Progenitor cell of endocrine pancreas (in vitro differentiated cells): ENCODE measurements around the gene KLF7. TPM values are rescaled to one million over a fixed set of nuclear protein-coding genes. Genes with fewer than 3 reads are reported as not detected.

ENCODE experiments used
- DNase-seq: peaks from one replicate; pipeline ENCODE4 v3.0.0; 2021; ENCODE audit warnings: low spot score; ENCODE audit not compliant: unreplicated experiment
- H3K27ac Mint-ChIP-seq: 2 replicates; pipeline ENCODE4 v1.8.0; 2021; ENCODE audit warnings: mild to moderate bottlenecking, moderate library complexity, mixed read lengths
- H3K27me3 Mint-ChIP-seq: 2 replicates; pipeline ENCODE4 v1.8.0; 2021; ENCODE audit warnings: mixed read lengths
- H3K36me3 Mint-ChIP-seq: 2 replicates; pipeline ENCODE4 v1.8.0; 2022; ENCODE audit warnings: mixed read lengths; ENCODE audit not compliant: insufficient read depth
- H3K4me1 Mint-ChIP-seq: 2 replicates; pipeline ENCODE4 v1.8.0; 2021; ENCODE audit warnings: low read depth, mixed read lengths
- H3K4me3 Mint-ChIP-seq: 2 replicates; pipeline ENCODE4 v1.8.0; 2021; ENCODE audit warnings: low read depth, mild to moderate bottlenecking, moderate library complexity, mixed read lengths
- H3K9me3 Mint-ChIP-seq: 2 replicates; pipeline ENCODE4 v1.8.0; 2021; ENCODE audit warnings: low read depth, mixed read lengths
- CTCF ChIP-seq: fragments of 200-600 bp; sonication (generic); IDR thresholded peaks from one replicate; pipeline ENCODE4 v1.5.0; 2021; ENCODE audit warnings: antibody characterized with exemption, mild to moderate bottlenecking; ENCODE audit not compliant: unreplicated experiment
- total RNA-seq: library from RNA; stranded (reverse); gene quantifications from 2 replicates; pipeline ENCODE4 v1.2.1, GENCODE V29; 2021

The KLF7 gene
- total RNA-seq, 1 donor from 2014 or later = 26.6 TPM

- H3K4me1 Mint-ChIP-seq = peaks cover 26% of the 10 kb centered on the region
These were observed 21.5 kb downstream of the KLF7 start for GRCh38 chr2:207144173-207144785.

DNA sequence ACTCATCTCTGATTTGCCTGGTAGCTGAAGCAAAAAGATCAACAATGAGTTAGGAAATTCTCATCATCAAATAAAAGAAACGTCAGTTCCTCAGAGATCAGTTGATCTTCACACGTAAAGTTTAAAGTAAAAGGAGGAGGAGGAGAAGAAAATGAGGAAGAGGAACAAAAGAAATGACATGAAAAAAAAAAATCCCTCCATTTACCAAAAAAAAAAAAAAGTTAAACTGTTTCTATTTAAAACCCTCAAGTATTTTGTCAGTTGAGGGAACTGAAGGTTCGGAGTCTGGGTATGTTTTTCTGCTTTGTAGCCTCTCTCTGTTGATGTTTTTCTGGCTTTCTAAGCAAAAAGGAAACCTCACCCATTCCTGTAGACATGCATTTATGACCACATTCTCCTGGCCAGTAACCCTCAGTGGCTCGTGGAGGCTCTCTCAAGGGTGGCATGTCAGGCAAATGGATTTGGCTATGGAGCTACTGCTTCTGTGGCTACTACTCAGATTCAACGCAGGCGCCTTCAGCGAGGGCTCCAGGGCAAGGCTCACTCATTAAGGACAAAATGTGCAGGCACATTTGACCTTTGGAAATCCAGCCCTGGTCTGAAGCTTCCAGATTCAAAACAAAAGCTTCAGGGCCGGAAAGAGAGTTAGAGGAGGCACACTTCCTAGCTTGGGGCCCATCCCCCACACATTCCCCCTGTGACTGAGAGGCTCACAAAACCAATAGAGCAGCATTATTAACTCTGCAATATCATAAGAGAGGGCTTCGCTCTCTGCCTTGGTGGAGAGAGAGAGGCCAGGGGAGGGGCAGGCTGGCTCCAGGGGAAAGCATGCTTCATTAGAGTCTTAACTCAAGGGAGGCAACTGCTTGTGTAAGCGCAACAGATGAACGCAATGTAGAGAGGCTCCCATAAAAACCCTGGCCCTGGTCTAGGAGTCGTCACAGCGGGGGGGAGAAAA lies 22.3 kb downstream of the KLF7 start:
- peak overlapping the region; percentile 79 for H3K27ac Mint-ChIP-seq
- DNase-seq = no peak
- peaks cover 7% of the 10 kb centered on the region for H3K36me3 Mint-ChIP-seq
- no peaks in the 10 kb centered on the region for H3K9me3 Mint-ChIP-seq
- peaks cover 26% of the 10 kb centered on the region for H3K4me1 Mint-ChIP-seq
- TF ChIP-seq CTCF = no peak
- no peak overlapping the region for H3K4me3 Mint-ChIP-seq
- no peaks in the 10 kb centered on the region for H3K27me3 Mint-ChIP-seq

More at GRCh38 chr2:207144173-207144785, 21.5 kb downstream of the KLF7 start:
- Mint-ChIP-seq H3K9me3 (no peaks in the 10 kb centered on the region), H3K27ac (peak overlapping the region; percentile 23), H3K36me3 (peaks cover 7% of the 10 kb centered on the region), H3K4me3 (no peak overlapping the region), H3K27me3 (no peaks in the 10 kb centered on the region)
- DNase-seq = no peak
- TF ChIP-seq CTCF = no peak

DNA sequence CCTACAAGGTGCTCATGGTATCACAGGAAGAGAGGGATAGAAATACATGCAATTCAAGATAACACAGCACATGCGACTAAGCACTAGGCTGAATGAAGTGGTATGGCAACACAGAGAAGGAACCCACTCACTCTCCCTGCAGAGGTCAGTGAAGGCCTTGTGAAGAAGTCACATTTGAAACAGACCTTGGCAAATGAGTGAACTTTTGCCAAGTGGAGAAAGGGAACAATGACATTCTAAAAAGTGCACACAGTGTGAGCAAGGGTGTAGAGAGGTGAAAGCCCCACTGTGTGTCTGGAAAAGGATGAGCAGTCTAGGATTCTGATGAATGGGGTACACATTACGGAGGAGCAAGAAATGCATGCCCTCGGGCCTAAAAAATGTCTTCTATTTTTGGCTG lies 23.3 kb downstream of the KLF7 start:
- H3K9me3 Mint-ChIP-seq = no peaks in the 10 kb centered on the region
- TF ChIP-seq CTCF = no peak
- no peaks in the 10 kb centered on the region for H3K27me3 Mint-ChIP-seq
- H3K4me1 Mint-ChIP-seq = peaks cover 26% of the 10 kb centered on the region
- H3K36me3 Mint-ChIP-seq = peaks cover 7% of the 10 kb centered on the region
- H3K27ac Mint-ChIP-seq = peak overlapping the region; percentile 2
- no peak for DNase-seq
- no peak overlapping the region for H3K4me3 Mint-ChIP-seq

DNA sequence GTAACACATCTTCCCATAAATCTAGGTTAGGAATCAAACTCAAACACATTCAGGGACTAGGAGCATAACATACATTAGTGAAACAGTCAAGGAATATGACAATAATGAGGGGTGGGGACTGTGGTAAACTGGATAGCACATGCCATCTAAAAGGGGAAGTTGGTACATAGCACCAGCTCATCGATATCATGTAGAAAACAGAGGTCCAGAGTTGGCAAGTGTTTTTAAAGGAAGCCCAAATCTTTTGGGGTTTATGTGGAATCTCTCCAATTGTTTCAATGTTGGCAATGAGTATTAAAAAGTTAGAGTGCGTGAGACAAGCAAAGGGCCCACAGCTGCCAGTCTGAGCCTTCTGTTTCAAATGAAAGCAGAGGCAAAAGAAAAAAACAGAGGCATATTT lies 24.4 kb downstream of the KLF7 start:
- peaks cover 27% of the 10 kb centered on the region for H3K4me1 Mint-ChIP-seq
- no peak for TF ChIP-seq CTCF
- H3K4me3 Mint-ChIP-seq = no peak overlapping the region
- no peaks in the 10 kb centered on the region for H3K9me3 Mint-ChIP-seq
- H3K27ac Mint-ChIP-seq = no peak overlapping the region
- no peaks in the 10 kb centered on the region for H3K27me3 Mint-ChIP-seq
- DNase-seq = no peak
- peaks cover 7% of the 10 kb centered on the region for H3K36me3 Mint-ChIP-seq

DNA sequence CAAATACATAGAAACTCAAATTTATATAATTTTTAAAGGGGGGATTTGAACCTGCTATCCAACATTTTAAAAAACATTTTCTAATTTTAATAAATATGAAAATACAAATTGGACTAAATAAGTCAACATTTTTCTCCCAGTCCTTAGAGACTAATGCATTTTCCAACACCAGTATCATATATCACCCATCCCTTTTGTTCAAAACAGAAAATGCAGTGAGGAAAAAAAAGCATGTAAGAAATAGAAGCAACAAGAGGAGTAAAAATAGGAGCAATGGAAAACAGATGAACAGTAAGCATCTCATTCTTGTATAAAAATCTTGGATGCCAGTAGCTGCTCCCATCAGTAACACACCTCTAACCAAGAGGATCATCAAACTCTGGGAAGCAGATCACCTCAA lies 25.5 kb downstream of the KLF7 start:
- no peak overlapping the region for H3K27ac Mint-ChIP-seq
- peaks cover 38% of the 10 kb centered on the region for H3K4me1 Mint-ChIP-seq

More for the DNA sequence above, 25.5 kb downstream of the KLF7 start:
- no peak for DNase-seq
- Mint-ChIP-seq H3K36me3 (peaks cover 4% of the 10 kb centered on the region), H3K27me3 (no peaks in the 10 kb centered on the region), H3K9me3 (no peaks in the 10 kb centered on the region), H3K4me3 (no peak overlapping the region)
- no peak for TF ChIP-seq CTCF
